ENCODE results near the gene VPS8. TPM values are rescaled to one million over a fixed set of nuclear protein-coding genes. Genes with fewer than 3 reads are reported as not detected.

Gene VPS8
- total RNA-seq, 1 experiment from 2014 or later = 39.7 TPM

DNA sequence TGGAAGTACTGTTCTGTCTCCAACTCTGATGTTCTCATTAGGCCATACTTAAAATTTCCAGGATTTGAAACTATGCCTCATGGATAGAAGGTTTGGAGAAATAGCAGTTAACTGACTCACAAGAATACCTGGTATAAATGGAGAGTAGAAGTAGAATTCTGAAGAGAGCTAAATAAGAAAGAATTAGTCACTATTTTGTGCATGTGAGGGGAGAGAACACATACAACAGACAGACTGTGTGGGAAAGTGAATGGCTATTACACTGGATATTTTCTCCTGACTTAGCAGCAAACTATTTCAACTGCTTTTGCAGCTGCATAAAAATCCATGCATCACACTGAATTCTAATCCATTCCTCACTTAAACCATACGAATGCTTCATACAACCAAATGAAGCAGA is 269.6 kb downstream of the VPS8 start:
- peaks cover 9 to 14% of the 10 kb centered on the region in 2 experiments for H3K4me1 Mint-ChIP-seq
- Histone ChIP-seq H3K27me3 (ENCODE audit: insufficient read depth, low read length) (no peaks in the 10 kb centered on the region), H3K4ac (ENCODE audit: low read depth, low read length) (no peak overlapping the region), H4K8ac (replicated peaks; ENCODE audit: insufficient read length, low read depth, low read length) (no peak overlapping the region), H2BK12ac (ENCODE audit: insufficient read length, low read depth, low read length) (no peak overlapping the region), H2BK20ac (ENCODE audit: low read depth, low read length, poor library complexity, severe bottlenecking) (no peak overlapping the region), H4K20me1 (ENCODE audit: control insufficient read depth, insufficient read depth, insufficient read length) (no peaks in the 10 kb centered on the region), H3K18ac (ENCODE audit: insufficient read length, low read depth, low read length) (no peak overlapping the region), H3K79me1 (ENCODE audit: insufficient read depth, low read depth, low read length, poor library complexity, severe bottlenecking) (no peaks in the 10 kb centered on the region), H2BK15ac (ENCODE audit: low read depth, low read length) (no peak overlapping the region), H3K9me3 (ENCODE audit: control insufficient read depth, low read depth, low read length) (no peaks in the 10 kb centered on the region), H3K23ac (ENCODE audit: insufficient read length, low read depth, low read length) (no peak overlapping the region), H3T11ph (ENCODE audit: low read length) (no peak overlapping the region), H3K14ac (ENCODE audit: insufficient read depth, low read length) (no peak overlapping the region), H2AK5ac (ENCODE audit: insufficient read length, low read length) (no peak overlapping the region), H3K4me2 (ENCODE audit: insufficient read depth, insufficient read length, low read length) (no peak overlapping the region), H3K9ac (ENCODE audit: extremely low read depth, insufficient read length, low read length) (no peak overlapping the region), H2BK120ac (ENCODE audit: low read depth, low read length, poor library complexity, severe bottlenecking) (no peak overlapping the region), H4K91ac (ENCODE audit: insufficient read length, low read depth, low read length) (no peak overlapping the region), H3K56ac (ENCODE audit: insufficient read length, low read depth, low read length) (no peak overlapping the region), H3K79me2 (ENCODE audit: insufficient read depth, low read length) (no peaks in the 10 kb centered on the region), H3K4me1 (ENCODE audit: insufficient read depth, low read length) (no peaks in the 10 kb centered on the region), H3K27ac (ENCODE audit: insufficient read length, low read depth, low read length) (no peak overlapping the region), H2BK5ac (ENCODE audit: insufficient read length, low read length) (no peak overlapping the region), H3K23me2 (ENCODE audit: insufficient read length, low read depth, low read length, poor library complexity, severe bottlenecking) (no peaks in the 10 kb centered on the region), H4K5ac (ENCODE audit: insufficient read length, low read depth, low read length) (no peak overlapping the region), H2AFZ (ENCODE audit: low read length) (no peak overlapping the region)
- no peak for DNase-seq
- H3K9me3 Mint-ChIP-seq = no peaks in the 10 kb centered on the region
- H3K36me3 Mint-ChIP-seq (ENCODE audit: insufficient read depth in 1 of 3, low read depth in 3 of 3) = no peaks in the 10 kb centered on the region
- TF ChIP-seq, protein P1, sequence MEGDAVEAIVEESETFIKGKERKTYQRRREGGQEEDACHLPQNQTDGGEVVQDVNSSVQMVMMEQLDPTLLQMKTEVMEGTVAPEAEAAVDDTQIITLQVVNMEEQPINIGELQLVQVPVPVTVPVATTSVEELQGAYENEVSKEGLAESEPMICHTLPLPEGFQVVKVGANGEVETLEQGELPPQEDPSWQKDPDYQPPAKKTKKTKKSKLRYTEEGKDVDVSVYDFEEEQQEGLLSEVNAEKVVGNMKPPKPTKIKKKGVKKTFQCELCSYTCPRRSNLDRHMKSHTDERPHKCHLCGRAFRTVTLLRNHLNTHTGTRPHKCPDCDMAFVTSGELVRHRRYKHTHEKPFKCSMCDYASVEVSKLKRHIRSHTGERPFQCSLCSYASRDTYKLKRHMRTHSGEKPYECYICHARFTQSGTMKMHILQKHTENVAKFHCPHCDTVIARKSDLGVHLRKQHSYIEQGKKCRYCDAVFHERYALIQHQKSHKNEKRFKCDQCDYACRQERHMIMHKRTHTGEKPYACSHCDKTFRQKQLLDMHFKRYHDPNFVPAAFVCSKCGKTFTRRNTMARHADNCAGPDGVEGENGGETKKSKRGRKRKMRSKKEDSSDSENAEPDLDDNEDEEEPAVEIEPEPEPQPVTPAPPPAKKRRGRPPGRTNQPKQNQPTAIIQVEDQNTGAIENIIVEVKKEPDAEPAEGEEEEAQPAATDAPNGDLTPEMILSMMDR (conservative IDR thresholded peaks at IDR 0.05) = no peak
- no peak overlapping the region for H3K27ac Mint-ChIP-seq
- no CpG with 5 or more reads among the region's 1 CpG for WGBS (ENCODE audit: extremely low coverage, insufficient read length, low lambda C conversion rate)
- H3K27me3 Mint-ChIP-seq (ENCODE audit: low read depth) = no peaks in the 10 kb centered on the region
- H3K4me3 Mint-ChIP-seq = no peak overlapping the region
